ENCODE results near the gene ZFP1.

DNA sequence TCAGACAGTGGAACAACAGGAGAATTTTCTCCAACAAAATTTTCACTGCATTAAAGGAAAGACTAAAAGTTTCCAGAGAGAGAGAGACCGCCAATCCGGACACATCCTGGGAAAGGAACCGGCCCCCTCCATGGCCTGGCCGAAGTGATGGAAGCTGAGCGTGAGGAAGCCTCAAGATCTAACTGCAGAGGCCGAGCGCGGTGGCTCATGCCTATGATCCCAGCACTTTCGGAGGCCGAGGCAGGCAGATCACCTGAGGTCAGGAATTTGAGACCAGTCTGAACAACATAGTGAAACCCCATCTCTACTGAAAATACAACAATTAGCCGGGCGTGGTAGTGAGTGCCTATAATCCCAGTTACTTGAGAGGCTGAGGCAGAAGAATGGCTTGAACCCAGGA lies 54.8 kb downstream of the ZFP1 start:
- no peak for TF ChIP-seq POLR2A (IDR thresholded peaks at IDR 0.05)
- no peak for TF ChIP-seq CTCF (IDR thresholded peaks at IDR 0.05)
- TF ChIP-seq POLR2AphosphoS5 (IDR thresholded peaks at IDR 0.05): no peak
- no peak for TF ChIP-seq EP300 (IDR thresholded peaks at IDR 0.05)
